B cell (primary cell): Measurements from ENCODE around the gene PDAP1. TPM values are rescaled to one million over a fixed set of nuclear protein-coding genes. Genes with fewer than 3 reads are reported as not detected.

Source experiments
- ATAC-seq: fragments of 200-7000 bp; cut with Tn5 transposase; one replicate; pipeline ENCODE4 v1.10.0; 2021; ENCODE audit warnings: low read depth, mild to moderate bottlenecking, moderate number of reproducible peaks, moderate library complexity
- CTCF ChIA-PET: fragments of 350-600 bp; sonication (Branson Sonifier 250); formaldehyde crosslinking; loops from one replicate; lab custom pipeline; 2021; ENCODE audit warnings: antibody characterized with exemption, inconsistent platforms; lab: Charles Lee
- POLR2A ChIA-PET: fragments of 350-600 bp; sonication (Branson Sonifier 250); formaldehyde crosslinking; loops from one replicate; lab custom pipeline; 2021; ENCODE audit warnings: antibody characterized with exemption; lab: Charles Lee
- DNase-seq: peaks from one replicate; pipeline ENCODE4 v3.0.0; 2013
- H2AFZ ChIP-seq: 2 replicates; pipeline ENCODE4 v1.6.1; 2012; ENCODE audit warnings: mild to moderate bottlenecking, low read depth, low read length; ENCODE audit not compliant: insufficient read depth, poor library complexity, severe bottlenecking
- H3K27ac ChIP-seq, 2 donors: 1 replicate in 1 of 2; 2 replicates in 1 of 2; pipeline ENCODE4 v1.5.1; 2012 to 2013; ENCODE audit warnings: low read length in 2 of 2, mild to moderate bottlenecking in 2 of 2, moderate library complexity in 1 of 2
- H3K27me3 ChIP-seq, 4 experiments: fragments of 200-600 bp in 1 of 4; sonication (generic) in 1 of 4; replicated peaks in 1 of 4; 1 replicate in 2 of 4; 2 replicates in 2 of 4; pipeline versions ENCODE4 v1.6.1 to v1.7.0; 2013 to 2016; ENCODE audit warnings: low read length in 3 of 4, mild to moderate bottlenecking in 2 of 4, mixed read lengths in 1 of 4, moderate library complexity in 1 of 4; ENCODE audit not compliant: insufficient read depth in 4 of 4, control insufficient read depth in 3 of 4; ENCODE audit errors: control extremely low read depth in 1 of 4
- H3K36me3 ChIP-seq, 2 experiments: replicated peaks in 1 of 2; 1 replicate in 1 of 2; 2 replicates in 1 of 2; pipeline versions ENCODE4 v1.6.1 to v1.7.1; 2013; ENCODE audit warnings: low read length in 1 of 2; ENCODE audit not compliant: insufficient read depth in 2 of 2, control insufficient read depth in 1 of 2; ENCODE audit errors: control extremely low read depth in 1 of 2, extremely low read depth in 1 of 2
- H3K4me1 ChIP-seq, 2 donors: fragments of 200-600 bp in 1 of 2; sonication (generic) in 1 of 2; 1 replicate in 1 of 2; 2 replicates in 1 of 2; pipeline versions ENCODE4 v1.5.1 to v1.6.1; 2013 to 2017; ENCODE audit warnings: low read length in 2 of 2; ENCODE audit not compliant: control insufficient read depth in 2 of 2, insufficient read depth in 2 of 2
- H3K4me2 ChIP-seq: replicated peaks from 2 replicates; pipeline ENCODE3; 2012; ENCODE audit warnings: mild to moderate bottlenecking, low read depth, low read length; ENCODE audit not compliant: poor library complexity, severe bottlenecking
- H3K4me3 ChIP-seq, 5 experiments: fragments of 200-600 bp in 1 of 5; sonication (generic) in 1 of 5; 1 replicate in 3 of 5; 2 replicates in 2 of 5; pipeline versions ENCODE4 v1.5.1 to v1.7.0; 2011 to 2016; ENCODE audit warnings: low read length in 4 of 5, mild to moderate bottlenecking in 4 of 5, low read depth in 2 of 5, control low read depth in 1 of 5, moderate library complexity in 1 of 5; ENCODE audit not compliant: insufficient read depth in 1 of 5; ENCODE audit errors: control extremely low read depth in 1 of 5, extremely low read depth in 1 of 5
- H3K79me2 ChIP-seq: fragments of 200-600 bp; sonication (generic); one replicate; pipeline ENCODE4 v1.6.0; 2016; ENCODE audit warnings: low read length; ENCODE audit not compliant: control insufficient read depth, insufficient read depth
- H3K9ac ChIP-seq: fragments of 200-600 bp; sonication (generic); 2 replicates; pipeline ENCODE4 v1.6.1; 2017; ENCODE audit warnings: mild to moderate bottlenecking, low read length, moderate library complexity
- H3K9me3 ChIP-seq, 3 donors: one replicate each; pipeline versions ENCODE4 v1.6.1 to v1.7.1; 2013; ENCODE audit warnings: low read length in 2 of 3; ENCODE audit not compliant: control insufficient read depth in 2 of 3, insufficient read depth in 1 of 3; ENCODE audit errors: control extremely low read depth in 1 of 3
- H4K20me1 ChIP-seq: 2 replicates; pipeline ENCODE4 v1.6.0; 2012; ENCODE audit warnings: mild to moderate bottlenecking, low read length; ENCODE audit not compliant: insufficient read depth, control insufficient read depth, poor library complexity, severe bottlenecking
- H3K27ac Mint-ChIP-seq: one replicate; pipeline ENCODE4 v1.8.0; 2021; ENCODE audit warnings: mixed read lengths
- H3K27me3 Mint-ChIP-seq: one replicate; pipeline ENCODE4 v1.8.0; 2021; ENCODE audit warnings: mixed read lengths
- H3K4me1 Mint-ChIP-seq: one replicate; pipeline ENCODE4 v1.8.0; 2021; ENCODE audit warnings: mixed read lengths
- H3K4me3 Mint-ChIP-seq: one replicate; pipeline ENCODE4 v1.8.0; 2021; ENCODE audit warnings: mixed read lengths
- H3K9me3 Mint-ChIP-seq: one replicate; pipeline ENCODE4 v1.8.0; 2022; ENCODE audit warnings: mixed read lengths; ENCODE audit not compliant: insufficient read depth
- EZH2 ChIP-seq: IDR thresholded peaks from 2 replicates; pipeline ENCODE4 v1.6.1; 2012; ENCODE audit warnings: borderline replicate concordance, low read depth, mild to moderate bottlenecking, moderate library complexity, low read length; ENCODE audit not compliant: insufficient read depth, poor library complexity, severe bottlenecking
- WGBS: methylation state at CpG from one replicate; pipeline ENCODE4 v1.1.5; 2013; ENCODE audit warnings: missing lambda C conversion rate; ENCODE audit not compliant: insufficient coverage; 5-methylcytosine and 5-hydroxymethylcytosine counted together
- intact Hi-C: fragments of 100-400 bp; cut with micrococcal nuclease; formaldehyde crosslinking; loops from one replicate; pipeline ENCODE4 v1.10.0; 2022
- polyA plus RNA-seq: library from polyadenylated mRNA; depleted of rRNA; stranded (reverse); fragments of >200 nt; gene quantifications from 2 replicates; pipeline ENCODE4 v1.2.3, GENCODE V29; 2012
- total RNA-seq, 2 donors: library from RNA; stranded (reverse); fragments of 120-200 nt in 1 of 2; gene quantifications; 1 replicate in 1 of 2; 2 replicates in 1 of 2; pipeline versions ENCODE4 v1.2.3 to v1.2.4, GENCODE V29; 2013 to 2022
- TF ChIP-seq, protein P1 (sequence below): fragments of 200-600 bp; IDR thresholded peaks from one replicate; pipeline ENCODE4 v1.8.0; 2022; ENCODE audit warnings: antibody characterized with exemption, mild to moderate bottlenecking

The PDAP1 gene
- total and polyA plus RNA-seq, 2 donors (not counting 1 experiment from before 2014, with no cell fraction given) = 19.2 to 60.4 TPM

DNA sequence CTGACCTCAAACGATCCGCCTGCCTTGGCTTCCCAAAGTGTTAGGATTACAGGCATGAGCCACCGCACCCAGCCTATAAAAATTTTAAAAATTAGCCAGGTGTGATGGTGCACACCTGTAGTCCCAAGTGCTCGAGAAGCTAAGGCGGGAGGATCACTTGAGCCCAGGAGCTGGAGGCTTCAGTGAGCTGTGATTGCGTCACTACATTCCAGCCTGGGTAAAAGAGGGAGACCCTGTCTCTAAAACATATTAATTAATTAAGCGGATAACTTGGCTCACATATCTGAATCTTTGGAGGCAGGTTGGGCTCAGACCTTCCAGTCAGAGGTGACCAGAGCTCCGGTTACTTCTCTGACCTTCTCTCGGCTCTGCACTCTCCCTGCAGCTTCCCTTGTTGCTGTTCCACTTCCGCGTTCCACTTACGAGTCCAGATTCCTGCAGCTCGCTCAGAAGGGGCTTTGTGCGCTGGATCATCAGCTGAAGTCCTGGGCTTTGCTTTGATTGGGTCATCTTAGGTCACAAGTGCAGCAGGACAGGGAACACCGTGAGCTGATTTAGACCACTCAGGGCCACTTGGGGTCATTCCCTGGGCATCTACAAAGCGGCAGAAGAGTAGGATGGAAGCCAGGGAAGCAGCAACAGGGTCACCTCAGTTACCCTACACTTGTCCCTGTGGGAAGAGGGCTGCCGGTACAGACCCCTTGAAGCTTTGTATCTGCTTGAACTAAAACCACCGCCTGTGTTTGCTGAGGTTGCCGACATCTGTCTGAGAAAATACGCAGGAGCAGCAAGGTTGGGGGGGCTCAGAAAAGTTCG lies 35.9 kb downstream of the PDAP1 start:
- DNase-seq (no peak), ATAC-seq (no peak)
- Histone ChIP-seq H3K79me2 (peaks cover 47% of the 10 kb centered on the region), H3K4me1 (peaks cover 20 to 26% of the 10 kb centered on the region in 2 donors), H3K4me2 (no peak overlapping the region), H3K36me3 (peaks cover 0 to 7% of the 10 kb centered on the region in 2 experiments), H3K9me3 (no peaks in the 10 kb centered on the region), H3K9ac (no peak overlapping the region), H4K20me1 (peaks cover 31% of the 10 kb centered on the region), H3K27ac (no peak overlapping the region), H3K27me3 (no peaks in the 10 kb centered on the region), H2AFZ (no peak overlapping the region), H3K4me3 (no peak overlapping the region)
- TF ChIP-seq, protein P1, sequence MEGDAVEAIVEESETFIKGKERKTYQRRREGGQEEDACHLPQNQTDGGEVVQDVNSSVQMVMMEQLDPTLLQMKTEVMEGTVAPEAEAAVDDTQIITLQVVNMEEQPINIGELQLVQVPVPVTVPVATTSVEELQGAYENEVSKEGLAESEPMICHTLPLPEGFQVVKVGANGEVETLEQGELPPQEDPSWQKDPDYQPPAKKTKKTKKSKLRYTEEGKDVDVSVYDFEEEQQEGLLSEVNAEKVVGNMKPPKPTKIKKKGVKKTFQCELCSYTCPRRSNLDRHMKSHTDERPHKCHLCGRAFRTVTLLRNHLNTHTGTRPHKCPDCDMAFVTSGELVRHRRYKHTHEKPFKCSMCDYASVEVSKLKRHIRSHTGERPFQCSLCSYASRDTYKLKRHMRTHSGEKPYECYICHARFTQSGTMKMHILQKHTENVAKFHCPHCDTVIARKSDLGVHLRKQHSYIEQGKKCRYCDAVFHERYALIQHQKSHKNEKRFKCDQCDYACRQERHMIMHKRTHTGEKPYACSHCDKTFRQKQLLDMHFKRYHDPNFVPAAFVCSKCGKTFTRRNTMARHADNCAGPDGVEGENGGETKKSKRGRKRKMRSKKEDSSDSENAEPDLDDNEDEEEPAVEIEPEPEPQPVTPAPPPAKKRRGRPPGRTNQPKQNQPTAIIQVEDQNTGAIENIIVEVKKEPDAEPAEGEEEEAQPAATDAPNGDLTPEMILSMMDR = no peak
- H3K27me3 Mint-ChIP-seq = no peaks in the 10 kb centered on the region
- 94% methylated on average over 17 of the region's 21 CpGs for WGBS
- no peak overlapping the region for H3K27ac Mint-ChIP-seq
- CTCF ChIA-PET = interaction anchor here (0.8 to 1.2 kb wide), 3 partner anchors 11 to 21 kb away, joined by 3 to 4 read pairs (median 4); no protein-coding TSS in a partner anchor
- intact Hi-C loops = loop anchor here (10.0 kb wide), 3 partner anchors 102 to 228 kb away; partner anchors contain the start of genes FAM200A, SMURF1, ZNF655 and ZNF789
- H3K9me3 Mint-ChIP-seq = no peaks in the 10 kb centered on the region
- peaks cover 9% of the 10 kb centered on the region for H3K4me1 Mint-ChIP-seq
- POLR2A ChIA-PET = interaction anchor here (4.0 kb wide), 1 partner anchor 35 kb away, joined by 33 read pairs; the partner anchor contains the start of genes BUD31 and PDAP1
- H3K4me3 Mint-ChIP-seq = peak overlapping the region; percentile 78

DNA sequence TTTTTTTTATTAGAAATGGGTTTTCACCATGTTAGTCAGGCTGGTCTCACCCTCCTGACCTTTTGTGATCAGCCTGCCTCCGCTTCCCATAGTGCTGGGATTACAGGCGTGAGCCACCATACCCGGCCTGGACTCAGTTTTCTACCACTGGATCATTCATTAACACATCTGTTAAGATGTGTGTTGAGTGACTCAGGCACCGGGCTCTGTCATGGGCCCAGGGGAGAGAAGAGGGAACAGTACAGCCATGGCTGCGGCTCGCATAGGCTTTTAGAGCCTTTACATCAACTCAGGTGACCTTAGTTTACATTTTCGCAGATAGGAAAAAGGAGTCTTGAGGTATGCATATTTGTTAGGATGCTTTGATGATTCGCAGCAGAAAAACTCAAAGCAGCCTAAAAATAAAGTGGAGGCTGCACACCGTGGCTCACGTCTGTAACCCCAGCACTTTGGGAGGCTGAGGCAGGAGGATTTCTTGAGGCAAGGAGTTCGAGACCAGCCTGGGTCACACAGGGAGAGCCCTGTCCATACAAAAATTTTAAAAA lies 36.9 kb downstream of the PDAP1 start:
- no peak overlapping the region for H3K27ac ChIP-seq
- peaks cover 24% of the 10 kb centered on the region for H4K20me1 ChIP-seq
- H3K4me3 ChIP-seq = no peak overlapping the region
- H3K36me3 ChIP-seq = peaks cover 0 to 8% of the 10 kb centered on the region in 2 experiments
- no peak overlapping the region for H3K4me2 ChIP-seq
- no peaks in the 10 kb centered on the region for H3K27me3 ChIP-seq
- no peaks in the 10 kb centered on the region for H3K27me3 Mint-ChIP-seq
- no peak for TF ChIP-seq EZH2
- TF ChIP-seq, protein P1 = no peak
- no peak overlapping the region for H3K4me3 Mint-ChIP-seq
- no peaks in the 10 kb centered on the region for H3K9me3 Mint-ChIP-seq
- H3K9ac ChIP-seq = no peak overlapping the region
- ChIA-PET CTCF (interaction anchor here (1.0 kb wide), 1 partner anchor 22 kb away, joined by 3 read pairs; no protein-coding TSS in a partner anchor), POLR2A (no interaction called here)
- H3K27ac Mint-ChIP-seq = no peak overlapping the region
- H3K79me2 ChIP-seq = peaks cover 37% of the 10 kb centered on the region
- H3K4me1 Mint-ChIP-seq = peaks cover 6% of the 10 kb centered on the region
- 98% methylated on average over 10 of the region's 11 CpGs for WGBS
- H2AFZ ChIP-seq = no peak overlapping the region
- no peak for ATAC-seq
- H3K4me1 ChIP-seq = peaks cover 11 to 16% of the 10 kb centered on the region in 2 donors
- DNase-seq = no peak
- intact Hi-C loops = loop anchor here (10.0 kb wide), 3 partner anchors 103 to 227 kb away; partner anchors contain the start of genes FAM200A, SMURF1, ZNF655 and ZNF789
- no peaks in the 10 kb centered on the region for H3K9me3 ChIP-seq
